ENCODE data around the gene IPPK. TPM values are rescaled to one million over a fixed set of nuclear protein-coding genes. Genes with fewer than 3 reads are reported as not detected.

IPPK gene
- total RNA-seq, 1 donor from 2014 or later, result 7.6 TPM

GRCh38 chr9:92642564-92642963, 27.4 kb downstream of the IPPK start:
- intact Hi-C loops (cut with micrococcal nuclease), result no loop called here
- ATAC-seq, result no peak
- DNase-seq, result no peak

GRCh38 chr9:92642041-92642451, 27.9 kb downstream of the IPPK start:
- no peak for ATAC-seq
- DNase-seq, result no peak
- intact Hi-C loops (cut with micrococcal nuclease), result no loop called here

GRCh38 chr9:92641092-92641809, 28.7 kb downstream of the IPPK start:
- ATAC-seq (no peak), DNase-seq (no peak)
- intact Hi-C loops (cut with micrococcal nuclease), result no loop called here

DNA sequence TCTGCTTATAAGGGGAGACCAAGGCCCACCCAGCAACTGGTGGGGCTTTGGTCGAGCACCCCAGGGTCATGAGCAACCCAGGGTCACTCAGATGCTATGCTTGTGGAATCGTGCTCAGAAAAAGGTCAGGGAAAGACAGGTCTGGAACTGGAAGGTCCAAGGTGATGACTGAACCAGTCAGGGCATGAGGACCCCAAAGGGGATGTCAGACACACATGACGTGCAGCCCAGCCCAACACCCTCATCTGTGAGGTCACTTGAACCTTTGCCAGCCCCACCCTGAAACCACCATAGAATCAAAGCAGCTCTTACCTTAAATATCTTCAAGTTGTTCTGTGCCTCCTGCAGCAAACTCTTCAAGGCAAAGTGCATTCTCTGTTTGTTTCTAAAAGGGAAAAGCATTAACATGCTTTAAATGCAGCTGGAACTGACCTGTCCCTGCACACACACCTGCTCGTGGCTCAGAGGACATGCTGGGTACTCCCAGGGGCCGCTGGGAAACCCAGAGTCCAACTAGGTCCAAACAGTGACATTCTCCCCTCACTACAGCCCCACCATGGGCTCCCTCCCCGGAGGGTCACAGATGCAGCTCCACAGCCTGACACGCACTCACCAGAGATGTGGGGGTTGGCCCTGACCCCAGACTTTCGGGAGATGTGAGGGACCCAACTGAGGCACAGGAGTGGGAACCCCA, 29.4 kb downstream of the IPPK start:
- DNase-seq, result no peak
- intact Hi-C loops (cut with micrococcal nuclease), result no loop called here
- ATAC-seq, result no peak

GRCh38 chr9:92639791-92640271, 30.1 kb downstream of the IPPK start:
- DNase-seq, result no peak
- intact Hi-C loops (cut with micrococcal nuclease), result loop anchor here (10.0 kb wide), 1 partner anchor 295 kb away; no protein-coding TSS in a partner anchor

DNA sequence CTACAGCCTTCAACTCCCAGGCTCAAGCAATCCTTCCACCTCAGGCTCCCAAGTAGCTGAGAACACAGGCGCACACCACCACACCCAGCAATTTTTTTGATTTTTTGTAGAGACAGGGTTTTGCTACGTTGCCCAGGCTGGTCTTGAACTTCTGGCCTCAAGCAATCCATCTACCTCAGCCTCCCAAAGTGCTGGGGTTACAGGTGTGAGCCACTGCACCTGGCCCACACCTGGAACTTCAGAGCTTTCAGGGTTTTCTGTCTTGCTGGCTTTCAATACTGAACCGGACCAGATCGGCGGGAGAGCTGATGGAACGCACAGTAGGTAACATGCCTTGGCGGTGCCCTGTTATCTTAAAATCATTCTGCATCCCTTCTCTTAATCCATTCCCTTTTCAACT, 30.8 kb downstream of the IPPK start:
- no peak for ATAC-seq
- intact Hi-C loops (cut with micrococcal nuclease), result loop anchor here (10.0 kb wide), 1 partner anchor 294 kb away; no protein-coding TSS in a partner anchor
- no peak for DNase-seq

More at GRCh38 chr9:92639791-92640271, 30.1 kb downstream of the IPPK start:
- ATAC-seq, result no peak

DNA sequence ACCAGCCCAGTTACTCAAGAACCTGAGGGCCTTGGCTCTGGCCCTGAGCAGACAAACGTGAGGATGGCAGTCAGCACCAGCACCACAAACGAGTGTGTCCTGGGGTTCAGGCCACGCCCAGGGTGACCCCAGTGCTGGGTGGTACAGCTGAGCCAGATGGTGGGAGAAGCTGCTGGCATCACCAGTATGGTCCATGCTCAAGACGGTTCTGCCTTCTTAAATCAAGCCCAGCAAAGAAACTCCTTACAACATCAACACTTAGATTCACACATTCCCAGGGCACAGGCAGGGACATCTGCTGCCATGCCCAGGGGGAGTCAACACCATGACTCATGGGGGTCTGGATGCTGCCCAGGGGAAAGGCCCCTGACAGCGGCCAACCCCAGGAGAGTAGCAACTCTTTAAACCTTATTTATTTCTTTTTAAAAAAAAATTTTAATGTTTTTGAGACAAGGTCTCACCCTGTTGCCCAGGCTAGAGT, 31.3 kb downstream of the IPPK start:
- ATAC-seq (no peak), DNase-seq (no peak)
- intact Hi-C loops (cut with micrococcal nuclease), result loop anchor here (10.0 kb wide), 1 partner anchor 294 kb away; no protein-coding TSS in a partner anchor

GRCh38 chr9:92637886-92638620, 31.9 kb downstream of the IPPK start:
- intact Hi-C loops (cut with micrococcal nuclease), result loop anchor here (10.0 kb wide), 1 partner anchor 293 kb away; no protein-coding TSS in a partner anchor
- no peak for ATAC-seq

DNA sequence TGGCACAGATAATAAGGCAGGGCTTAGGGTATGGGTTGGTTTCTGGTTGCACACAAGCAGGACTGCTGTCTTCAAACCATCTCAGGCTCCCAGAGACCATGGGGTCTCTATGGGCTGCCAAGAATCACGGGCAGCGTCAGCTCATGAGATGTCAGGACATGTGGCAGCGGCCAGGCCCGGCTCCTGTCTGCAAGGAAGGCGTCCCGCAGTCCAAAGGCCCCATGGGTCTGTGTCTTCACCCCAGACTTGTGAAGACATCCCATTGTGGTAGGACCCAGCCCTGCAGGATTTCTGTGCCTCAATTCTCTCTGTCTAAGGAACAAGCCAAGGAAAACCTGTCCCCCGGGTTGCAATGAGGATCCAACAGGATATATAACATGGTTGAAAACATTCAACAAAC, 32.6 kb downstream of the IPPK start:
- intact Hi-C loops (cut with micrococcal nuclease), result loop anchor here (10.0 kb wide), 1 partner anchor 293 kb away; no protein-coding TSS in a partner anchor
- no peak for DNase-seq
- ATAC-seq, result no peak

More at GRCh38 chr9:92637886-92638620, 31.9 kb downstream of the IPPK start:
- no peak for DNase-seq

- intact Hi-C loops (cut with micrococcal nuclease), result loop anchor here (10.0 kb wide), 1 partner anchor 292 kb away; no protein-coding TSS in a partner anchor
- no peak for ATAC-seq
- no peak for DNase-seq
These were observed 33.3 kb downstream of the IPPK start for GRCh38 chr9:92636627-92637026.

GRCh38 chr9:92635760-92636159, 34.2 kb downstream of the IPPK start:
- intact Hi-C loops (cut with micrococcal nuclease), result loop anchor here (10.0 kb wide), 1 partner anchor 291 kb away; no protein-coding TSS in a partner anchor
- no peak for DNase-seq
- no peak for ATAC-seq

DNA sequence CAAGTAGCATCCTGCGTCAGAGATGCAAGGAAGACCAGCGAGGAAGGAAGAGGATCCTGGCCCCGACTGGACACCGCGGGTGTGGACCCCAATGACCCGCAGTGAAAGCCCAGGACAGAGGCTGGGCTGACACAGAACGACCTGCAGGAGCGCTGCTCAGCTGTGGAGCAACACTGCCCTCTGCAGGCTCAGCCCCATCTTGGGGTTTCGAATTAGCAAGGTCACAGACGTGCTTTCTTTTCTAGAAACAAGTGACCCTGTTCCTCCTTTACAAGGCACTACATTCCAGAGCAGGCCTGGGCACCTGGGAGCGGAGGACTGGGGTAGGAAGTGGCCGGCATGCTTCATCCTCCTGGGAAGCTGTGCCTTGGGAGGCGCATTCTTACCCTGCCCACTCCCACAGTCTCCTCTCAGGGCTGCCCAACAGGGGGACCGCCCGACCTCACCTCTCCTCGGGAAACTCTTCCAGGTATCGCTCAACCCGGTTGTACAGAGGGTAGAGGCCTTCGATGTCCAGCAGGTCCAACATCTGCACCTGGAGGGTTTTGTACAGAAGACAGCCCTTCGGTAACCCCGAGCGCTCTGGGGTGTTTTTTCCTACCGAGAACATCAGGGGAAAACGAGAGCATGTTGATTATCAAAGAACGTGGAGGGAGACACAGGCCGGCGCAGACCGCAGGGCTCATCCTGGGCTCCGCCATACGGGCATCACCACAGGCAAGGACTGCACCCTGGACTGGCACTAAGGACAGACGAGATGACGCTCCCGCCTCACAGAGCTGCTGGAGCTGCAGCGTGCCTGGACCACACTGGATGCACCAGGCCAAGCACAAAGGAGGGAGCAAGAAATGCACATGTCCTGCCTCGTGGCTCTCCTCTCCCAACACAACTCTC, 35.0 kb downstream of the IPPK start:
- peak; percentile 87 for DNase-seq
- intact Hi-C loops (cut with micrococcal nuclease), result loop anchor here (10.0 kb wide), 1 partner anchor 290 kb away; no protein-coding TSS in a partner anchor
- ATAC-seq, result peak; percentile 89

- intact Hi-C loops (cut with micrococcal nuclease), result loop anchor here (10.0 kb wide), 1 partner anchor 289 kb away; no protein-coding TSS in a partner anchor
- ATAC-seq (no peak), DNase-seq (no peak)
These were observed 36.2 kb downstream of the IPPK start for GRCh38 chr9:92633614-92634278.

DNA sequence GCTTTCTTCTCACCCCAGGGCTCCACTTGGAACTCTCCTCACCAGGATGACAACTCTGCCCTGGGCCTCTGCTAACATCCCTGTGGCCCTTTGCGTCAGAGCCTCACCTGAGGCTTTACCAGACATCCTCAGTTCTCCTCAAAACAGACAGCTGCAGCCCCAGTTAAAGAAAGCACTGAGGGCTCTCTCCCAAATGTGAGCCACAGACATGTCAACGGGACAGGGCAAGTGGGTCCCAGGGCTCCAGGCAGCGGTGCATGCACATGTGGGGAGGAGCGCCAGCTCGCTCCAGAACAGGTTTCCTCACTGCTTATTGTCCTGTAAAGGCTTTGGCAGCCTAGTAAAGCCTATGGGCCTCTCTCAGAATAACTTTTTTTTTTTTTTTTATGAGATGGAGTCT, 37.3 kb downstream of the IPPK start:
- ATAC-seq (no peak), DNase-seq (no peak)
- intact Hi-C loops (cut with micrococcal nuclease), result loop anchor here (10.0 kb wide), 1 partner anchor 288 kb away; no protein-coding TSS in a partner anchor

- intact Hi-C loops (cut with micrococcal nuclease), result loop anchor here (10.0 kb wide), 1 partner anchor 287 kb away; no protein-coding TSS in a partner anchor
- ATAC-seq (no peak), DNase-seq (no peak)
These were observed 38.2 kb downstream of the IPPK start for GRCh38 chr9:92631452-92632343.

DNA sequence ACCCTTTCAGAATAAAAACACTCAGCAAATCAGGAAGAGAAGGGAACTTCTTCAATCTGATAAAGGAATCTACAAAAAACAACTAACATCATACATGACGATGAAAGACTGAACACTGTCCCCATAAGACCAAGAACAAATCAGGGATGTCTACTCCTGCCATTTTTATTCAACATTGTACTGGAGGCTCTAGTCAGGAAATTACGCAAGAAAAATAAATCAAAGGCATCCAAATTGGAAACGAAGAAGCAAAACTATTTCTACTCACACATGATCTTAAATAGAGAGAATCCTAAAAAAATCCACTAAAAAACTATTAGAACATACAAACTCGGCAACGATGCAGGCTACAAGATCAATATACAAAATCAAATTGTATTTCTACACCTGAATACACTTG, 42.3 kb downstream of the IPPK start:
- intact Hi-C loops (cut with micrococcal nuclease), result no loop called here
- no peak for DNase-seq
- ATAC-seq, result no peak

GRCh38 chr9:92626484-92626883, 43.4 kb downstream of the IPPK start:
- no peak for DNase-seq
- intact Hi-C loops (cut with micrococcal nuclease), result no loop called here
- no peak for ATAC-seq
